ENCODE data around the gene C1QB. TPM values are rescaled to one million over a fixed set of nuclear protein-coding genes. Genes with fewer than 3 reads are reported as not detected.

Gene C1QB
- total RNA-seq, 1 donor from 2014 or later = 287 TPM

GRCh38 chr1:22629886-22630285, 23.1 kb upstream of the C1QB start:
- no peak for DNase-seq (ENCODE audit: extremely low spot score in 2 of 2)

GRCh38 chr1:22633697-22634463, 19.2 kb upstream of the C1QB start:
- TF ChIP-seq POLR2A (IDR thresholded peaks at IDR 0.05) = no peak
- TF ChIP-seq, protein P1, sequence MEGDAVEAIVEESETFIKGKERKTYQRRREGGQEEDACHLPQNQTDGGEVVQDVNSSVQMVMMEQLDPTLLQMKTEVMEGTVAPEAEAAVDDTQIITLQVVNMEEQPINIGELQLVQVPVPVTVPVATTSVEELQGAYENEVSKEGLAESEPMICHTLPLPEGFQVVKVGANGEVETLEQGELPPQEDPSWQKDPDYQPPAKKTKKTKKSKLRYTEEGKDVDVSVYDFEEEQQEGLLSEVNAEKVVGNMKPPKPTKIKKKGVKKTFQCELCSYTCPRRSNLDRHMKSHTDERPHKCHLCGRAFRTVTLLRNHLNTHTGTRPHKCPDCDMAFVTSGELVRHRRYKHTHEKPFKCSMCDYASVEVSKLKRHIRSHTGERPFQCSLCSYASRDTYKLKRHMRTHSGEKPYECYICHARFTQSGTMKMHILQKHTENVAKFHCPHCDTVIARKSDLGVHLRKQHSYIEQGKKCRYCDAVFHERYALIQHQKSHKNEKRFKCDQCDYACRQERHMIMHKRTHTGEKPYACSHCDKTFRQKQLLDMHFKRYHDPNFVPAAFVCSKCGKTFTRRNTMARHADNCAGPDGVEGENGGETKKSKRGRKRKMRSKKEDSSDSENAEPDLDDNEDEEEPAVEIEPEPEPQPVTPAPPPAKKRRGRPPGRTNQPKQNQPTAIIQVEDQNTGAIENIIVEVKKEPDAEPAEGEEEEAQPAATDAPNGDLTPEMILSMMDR (IDR thresholded peaks at IDR 0.05) = no peak
- no peak for TF ChIP-seq POLR2AphosphoS5 (IDR thresholded peaks at IDR 0.05; ENCODE audit: insufficient read depth in 1 of 2, low read depth in 1 of 2)
- DNase-seq (ENCODE audit: extremely low spot score in 2 of 2) = no peak
- Histone ChIP-seq H3K27ac (no peak overlapping the region), H3K27me3 (no peaks in the 10 kb centered on the region), H3K4me1 (no peaks in the 10 kb centered on the region), H3K9me3 (no peaks in the 10 kb centered on the region), H3K4me3 (no peak overlapping the region), H3K36me3 (no peaks in the 10 kb centered on the region)
- intact Hi-C loops (cut with DNase I) = loop anchor here (10.0 kb wide), 1 partner anchor 499 kb away; no protein-coding TSS in a partner anchor

More at GRCh38 chr1:22629886-22630285, 23.1 kb upstream of the C1QB start:
- no peaks in the 10 kb centered on the region for H3K36me3 ChIP-seq
- no peaks in the 10 kb centered on the region for H3K27me3 ChIP-seq
- H3K27ac ChIP-seq = no peak overlapping the region
- H3K4me3 ChIP-seq = no peak overlapping the region
- H3K4me1 ChIP-seq = no peaks in the 10 kb centered on the region
- no peak for TF ChIP-seq POLR2AphosphoS5 (IDR thresholded peaks at IDR 0.05; ENCODE audit: insufficient read depth in 1 of 2, low read depth in 1 of 2)
- no peak for TF ChIP-seq POLR2A (IDR thresholded peaks at IDR 0.05)
- TF ChIP-seq, protein P1 (IDR thresholded peaks at IDR 0.05) = no peak
- no peaks in the 10 kb centered on the region for H3K9me3 ChIP-seq
- intact Hi-C loops (cut with DNase I) = loop anchor here (10.0 kb wide), 1 partner anchor 495 kb away; no protein-coding TSS in a partner anchor

- Histone ChIP-seq H3K27me3 (no peaks in the 10 kb centered on the region), H3K36me3 (no peaks in the 10 kb centered on the region), H3K9me3 (no peaks in the 10 kb centered on the region), H3K4me1 (no peaks in the 10 kb centered on the region), H3K27ac (no peak overlapping the region), H3K4me3 (no peak overlapping the region)
- TF ChIP-seq POLR2A (IDR thresholded peaks at IDR 0.05) (no peak), POLR2AphosphoS5 (IDR thresholded peaks at IDR 0.05; ENCODE audit: insufficient read depth in 1 of 2, low read depth in 1 of 2) (no peak)
- TF ChIP-seq, protein P1 (IDR thresholded peaks at IDR 0.05) = no peak
- no peak for DNase-seq (ENCODE audit: extremely low spot score in 2 of 2)
- intact Hi-C loops (cut with DNase I) = loop anchor here (10.0 kb wide), 1 partner anchor 501 kb away; no protein-coding TSS in a partner anchor
These were observed 17.6 kb upstream of the C1QB start for GRCh38 chr1:22635436-22635835.

DNA sequence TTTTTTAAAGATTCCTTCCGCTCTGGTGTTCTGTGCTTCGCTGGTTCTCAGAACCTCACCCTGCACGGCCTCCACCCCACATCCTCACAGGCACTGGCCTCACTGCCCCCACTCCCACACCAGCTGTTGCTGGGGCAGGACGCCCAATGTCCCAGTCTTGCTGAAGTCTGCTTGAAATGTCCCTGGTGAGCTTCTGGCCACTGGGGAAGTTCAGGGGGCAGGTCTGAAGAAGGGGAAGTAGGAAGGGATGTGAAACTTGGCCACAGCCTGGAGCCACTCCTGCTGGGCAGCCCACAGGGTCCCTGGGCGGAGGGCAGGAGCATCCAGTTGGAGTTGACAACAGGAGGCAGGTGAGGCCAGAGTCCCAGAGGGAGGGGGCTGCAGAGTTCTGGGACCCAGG, 16.7 kb upstream of the C1QB start, which contains the start of gene C1QA:
Gene C1QA, plus strand, starts transcription at position 276 of the 400 bp plus-strand sequence. CDS start 989 bp downstream, outside the sequence.
- Histone ChIP-seq H3K9me3 (no peaks in the 10 kb centered on the region), H3K27me3 (no peaks in the 10 kb centered on the region), H3K4me1 (no peaks in the 10 kb centered on the region), H3K4me3 (peak within 1 kb of the TSS in 1 of 2 donors; percentile 24), H3K27ac (no peak within 1 kb of the TSS), H3K36me3 (no peaks in the 10 kb centered on the region)
- TF ChIP-seq, protein P1 (IDR thresholded peaks at IDR 0.05) = no peak
- peak in 1 of 2 donors; percentile 51 for TF ChIP-seq POLR2AphosphoS5 (IDR thresholded peaks at IDR 0.05; ENCODE audit: insufficient read depth in 1 of 2, low read depth in 1 of 2)
- no peak for DNase-seq (ENCODE audit: extremely low spot score in 2 of 2)
- intact Hi-C loops (cut with DNase I) = loop anchor here (10.0 kb wide), 1 partner anchor 502 kb away; no protein-coding TSS in a partner anchor

DNA sequence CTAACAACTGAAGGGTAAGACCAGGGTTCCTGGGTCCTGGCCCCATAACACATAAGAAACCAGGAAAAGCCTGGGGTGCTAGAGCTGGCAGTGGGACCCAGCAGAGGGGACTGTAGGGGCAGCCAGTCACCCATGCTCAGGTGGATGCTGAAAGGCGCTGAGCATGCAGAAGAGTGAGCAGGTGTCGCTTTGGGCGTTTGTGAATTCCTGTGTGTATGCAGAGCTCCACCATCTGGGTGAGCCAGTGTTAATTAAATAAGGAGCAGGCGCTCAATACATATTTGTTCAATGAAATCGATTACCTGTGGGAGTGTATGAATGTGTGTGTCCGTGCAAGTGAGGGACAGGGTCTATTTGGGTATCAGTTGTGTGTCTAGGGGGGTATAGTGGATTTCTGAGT, 16.1 kb upstream of the C1QB start:
- H3K36me3 ChIP-seq = no peaks in the 10 kb centered on the region
- H3K4me1 ChIP-seq = no peaks in the 10 kb centered on the region
- no peak for DNase-seq (ENCODE audit: extremely low spot score in 2 of 2)
- H3K4me3 ChIP-seq = peak overlapping the region in 1 of 2 donors; percentile 24
- TF ChIP-seq POLR2A (IDR thresholded peaks at IDR 0.05) (no peak), POLR2AphosphoS5 (IDR thresholded peaks at IDR 0.05; ENCODE audit: insufficient read depth in 1 of 2, low read depth in 1 of 2) (no peak)
- TF ChIP-seq, protein P1 (IDR thresholded peaks at IDR 0.05) = no peak
- H3K27me3 ChIP-seq = no peaks in the 10 kb centered on the region
- H3K9me3 ChIP-seq = no peaks in the 10 kb centered on the region
- intact Hi-C loops (cut with DNase I) = loop anchor here (10.0 kb wide), 1 partner anchor 502 kb away; no protein-coding TSS in a partner anchor
- no peak overlapping the region for H3K27ac ChIP-seq

Data from vagina (tissue), 2 donors.